Sciatic nerve (tissue), 2 donors: ENCODE measurements around the gene TAF11. TPM values are rescaled to one million over a fixed set of nuclear protein-coding genes. Genes with fewer than 3 reads are reported as not detected.
"Not testable (repeated sequence)": the region's sequence is repeated elsewhere in the genome, so short reads cannot be mapped to it uniquely, and the experiment has no call there.

Source experiments
- ATAC-seq: fragments of 200-7000 bp; cut with Tn5 transposase; one replicate; pipeline ENCODE4 v1.9.1; 2020; ENCODE audit warnings: mild to moderate bottlenecking, moderate library complexity
- DNase-seq: peaks from one replicate; pipeline ENCODE4 v3.0.0-alpha.2; 2020; ENCODE audit warnings: low spot score
- intact Hi-C: fragments of 100-400 bp; cut with DNase I; formaldehyde crosslinking; loops from one replicate; pipeline ENCODE4 v1.14.2; 2022
- total RNA-seq: library from RNA; stranded (reverse); fragmentation: NEBNext Ultra II Directional; extraction: Animal tissue kit (Norgen Biotek cat#: 25700); gene quantifications from one replicate; pipeline ENCODE4 v1.2.1, GENCODE V29; 2021
- donor health status: DM: no; HTN: no; CAD: no.
- donor health status: DM: no; HTN: no; CAD: no.

Gene TAF11
- total RNA-seq, 1 donor from 2014 or later = 18.7 TPM

- DNase-seq (no peak), ATAC-seq (no peak)
- intact Hi-C loops = no loop called here
These were observed 11.4 kb downstream of the TAF11 start for GRCh38 chr6:34876472-34876871.

- DNase-seq (no peak), ATAC-seq (no peak)
- intact Hi-C loops = no loop called here
These were observed 12.3 kb downstream of the TAF11 start for GRCh38 chr6:34875292-34876213.

- DNase-seq (no peak), ATAC-seq (no peak)
- intact Hi-C loops = no loop called here
These were observed 15.5 kb downstream of the TAF11 start for GRCh38 chr6:34872332-34872731.

DNA sequence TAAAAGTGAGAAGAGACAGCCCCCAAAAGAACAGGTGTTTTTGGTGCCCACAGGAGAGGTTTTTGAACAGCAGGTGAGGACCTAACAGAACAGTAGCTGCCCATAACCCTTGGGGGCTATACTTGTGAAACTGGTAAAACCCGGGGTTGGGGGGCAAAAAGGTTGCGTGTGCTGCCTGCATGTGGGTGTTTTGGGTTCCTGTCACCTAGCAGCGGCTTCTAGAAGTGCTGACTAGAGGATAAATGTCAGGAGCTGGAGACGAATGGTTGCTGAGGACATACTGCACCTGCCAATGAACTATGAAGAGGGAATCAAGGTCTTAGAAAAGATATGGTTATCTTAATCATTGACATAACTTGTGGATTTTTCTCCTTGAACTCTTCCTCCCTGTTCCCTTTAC is 16.0 kb downstream of the TAF11 start:
- intact Hi-C loops = no loop called here
- ATAC-seq (no peak), DNase-seq (no peak)

DNA sequence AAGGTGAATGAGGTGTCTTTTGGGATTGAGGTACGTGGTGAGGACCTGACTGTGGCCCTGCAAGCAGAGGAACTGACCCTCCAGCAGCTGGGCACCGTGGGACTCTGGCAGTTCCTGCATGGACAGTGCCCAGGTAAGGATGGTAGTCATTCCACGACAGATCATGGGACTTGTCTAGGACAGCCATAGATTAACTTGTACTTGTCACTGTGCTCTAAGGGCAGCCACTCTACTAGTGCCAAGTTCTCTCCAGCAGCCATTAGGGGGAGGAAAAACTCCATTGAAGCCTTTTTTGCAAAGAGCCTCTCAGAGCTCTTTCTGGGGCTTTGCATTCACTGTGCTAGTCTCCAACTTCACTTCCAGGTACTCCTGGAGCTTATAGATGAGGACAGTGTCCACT is 20.4 kb downstream of the TAF11 start:
- no peak for ATAC-seq
- DNase-seq = no peak
- intact Hi-C loops = no loop called here

- intact Hi-C loops = no loop called here
- ATAC-seq (no peak), DNase-seq (no peak)
These were observed 21.3 kb downstream of the TAF11 start for GRCh38 chr6:34866509-34866908.

DNA sequence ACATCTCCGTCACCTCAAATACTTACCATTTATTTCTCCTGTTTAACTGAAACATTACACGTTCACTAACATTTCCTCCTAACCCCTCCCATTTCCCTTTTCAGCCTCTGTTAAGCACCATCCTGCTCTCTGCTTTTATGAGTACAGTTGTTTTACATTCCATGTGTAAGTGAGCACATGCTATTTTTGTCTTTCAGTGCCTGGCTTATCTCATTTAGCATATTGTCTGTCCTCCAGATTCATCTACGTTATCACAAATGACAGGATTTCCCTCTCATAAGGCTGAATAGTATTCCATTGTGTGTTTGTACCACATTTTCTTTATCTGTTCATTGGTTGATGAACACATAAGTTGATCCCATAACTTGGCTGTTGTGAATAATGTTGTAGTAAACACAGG is 22.7 kb downstream of the TAF11 start:
- intact Hi-C loops = no loop called here
- DNase-seq (no peak), ATAC-seq (no peak)

- intact Hi-C loops = no loop called here
- no peak for ATAC-seq
- DNase-seq = no peak
These were observed 23.8 kb downstream of the TAF11 start for GRCh38 chr6:34864007-34864406.

DNA sequence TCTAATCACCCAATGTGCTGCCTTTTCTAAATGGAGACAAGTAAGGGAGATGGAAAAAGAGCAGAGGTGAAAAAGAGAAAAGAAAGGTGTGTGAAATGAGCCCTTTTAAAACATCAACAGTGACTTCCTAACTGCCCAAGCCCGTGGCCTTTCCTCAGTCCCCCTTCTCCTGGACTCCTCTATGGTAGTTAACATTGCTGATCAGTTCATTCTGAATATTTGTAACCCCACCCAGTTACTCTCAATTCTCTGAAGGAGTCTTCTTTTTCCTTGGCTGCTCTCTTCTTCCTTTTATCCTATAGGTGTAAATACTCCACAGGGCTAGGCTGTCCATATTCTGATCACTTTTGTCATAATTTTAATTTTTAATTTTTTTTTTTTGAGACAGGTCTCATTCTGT is 27.1 kb downstream of the TAF11 start:
- no peak for ATAC-seq
- no peak for DNase-seq
- intact Hi-C loops = no loop called here

- ATAC-seq (no peak), DNase-seq (no peak)
- intact Hi-C loops = no loop called here
These were observed 27.9 kb downstream of the TAF11 start for GRCh38 chr6:34859951-34860350.

GRCh38 chr6:34858681-34859080 is 29.2 kb downstream of the TAF11 start:
- ATAC-seq (no peak), DNase-seq (no peak)
- intact Hi-C loops = no loop called here

DNA sequence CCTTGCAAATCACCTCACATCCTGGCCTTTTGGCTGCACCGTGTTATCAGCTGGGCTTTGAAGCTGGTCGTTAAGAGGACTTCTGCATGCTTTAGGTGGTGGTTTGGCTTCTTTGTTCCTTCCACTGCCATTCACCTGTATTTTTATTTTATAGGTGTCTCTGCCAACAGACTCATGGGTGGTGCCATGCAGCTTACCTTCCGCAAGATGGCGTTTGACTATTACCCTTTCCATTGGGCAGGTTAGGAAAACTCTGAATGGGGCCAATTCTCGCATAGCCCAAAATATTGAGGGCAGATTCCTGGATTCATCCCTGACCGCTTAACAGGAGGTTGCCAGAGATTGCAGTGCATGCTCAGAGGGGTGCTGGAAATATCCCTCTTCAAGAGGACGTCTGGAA is 32.4 kb downstream of the TAF11 start:
- no peak for DNase-seq
- intact Hi-C loops = no loop called here
- no peak for ATAC-seq

DNA sequence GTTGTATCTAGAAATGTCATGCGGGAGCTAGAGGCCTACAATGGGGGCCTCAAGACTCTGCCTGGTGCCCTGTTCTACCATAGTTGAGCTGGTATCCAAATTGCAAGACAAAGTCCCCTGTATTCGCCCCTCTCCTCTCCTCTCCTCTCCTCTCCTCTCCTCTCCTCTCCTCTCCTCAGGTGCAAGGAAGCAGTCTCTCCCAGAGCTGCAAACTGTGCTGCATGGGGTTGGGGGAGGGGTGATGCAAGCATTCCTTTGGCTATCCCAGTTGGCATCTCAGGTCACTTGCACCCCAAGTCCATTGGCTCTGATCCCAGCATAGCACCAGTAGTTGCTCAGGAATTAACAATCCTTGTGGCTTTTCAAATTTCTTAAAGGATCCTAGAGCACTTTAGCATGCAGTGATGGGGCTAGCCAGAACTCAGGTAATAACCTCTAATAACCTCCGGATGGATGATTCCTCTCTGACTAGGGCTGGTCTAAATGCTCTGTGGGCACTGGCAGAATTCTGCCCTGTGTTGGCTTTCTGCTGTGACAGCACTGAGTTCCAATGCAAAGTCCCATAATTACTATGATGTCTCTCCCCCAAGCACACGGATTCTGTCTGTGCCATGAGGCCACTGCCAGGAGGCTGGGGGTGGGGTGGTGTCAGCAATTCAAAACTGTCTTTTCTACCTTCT is 35.3 kb downstream of the TAF11 start:
- no peak for DNase-seq
- intact Hi-C loops = no loop called here
- no peak for ATAC-seq

DNA sequence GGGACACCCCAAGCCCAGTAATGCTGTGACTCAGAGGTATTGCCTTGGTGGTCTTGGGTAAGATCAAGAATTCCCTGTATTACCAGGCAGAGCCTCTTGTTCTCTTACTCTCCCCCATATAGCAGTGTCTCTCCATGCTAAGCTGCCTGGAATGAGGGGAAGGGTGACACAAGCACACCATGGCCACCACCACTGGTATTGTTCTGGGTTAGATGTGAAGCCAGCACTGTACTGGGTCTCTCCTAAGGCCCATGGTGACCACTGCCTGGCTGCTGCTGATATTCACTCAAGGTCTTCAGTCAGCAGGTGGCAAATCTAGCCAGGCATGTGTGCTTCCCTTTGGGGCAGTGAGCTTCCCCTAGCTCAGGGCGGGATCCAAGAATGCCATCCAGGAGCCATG is 36.5 kb downstream of the TAF11 start:
- ATAC-seq (no peak), DNase-seq (no peak)
- intact Hi-C loops = no loop called here

GRCh38 chr6:34849066-34849465 is 38.8 kb downstream of the TAF11 start:
- ATAC-seq, DNase-seq, intact Hi-C loops: not testable (repeated sequence)

DNA sequence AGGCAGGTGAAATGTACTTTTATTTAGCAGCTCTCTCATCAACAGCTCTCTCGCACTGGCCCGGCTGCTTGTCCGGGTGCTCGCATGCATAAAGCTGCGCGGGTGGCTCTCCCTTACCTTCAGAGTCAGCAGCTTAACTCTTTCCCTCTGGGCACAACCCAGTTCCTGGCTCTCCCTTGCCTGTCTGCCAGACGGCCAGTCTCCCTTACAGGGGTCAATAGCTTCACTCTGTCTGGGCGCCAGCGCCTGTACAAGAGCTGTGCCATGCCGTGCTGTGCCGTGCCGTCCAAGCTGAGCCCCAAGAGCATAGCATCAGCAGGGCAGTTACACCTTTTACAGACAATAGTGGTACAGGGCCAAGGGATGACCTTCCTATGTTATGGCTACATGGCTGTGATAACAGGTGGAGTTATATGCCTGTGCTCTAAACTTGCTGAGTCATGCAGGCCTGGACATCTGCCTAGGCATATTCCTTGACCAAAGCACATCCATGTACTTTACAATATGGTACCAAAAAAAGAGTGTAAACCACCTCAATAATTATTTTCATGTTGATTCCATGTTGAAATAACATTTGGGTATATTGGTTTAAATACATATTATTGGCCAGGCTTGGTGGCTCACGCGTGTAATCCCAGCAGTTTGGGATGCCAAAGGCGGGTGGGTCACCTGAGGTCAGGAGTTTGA is 48.0 kb downstream of the TAF11 start:
- ATAC-seq (no peak), DNase-seq (no peak)
- intact Hi-C loops = no loop called here

GRCh38 chr6:34837528-34837927 is 50.3 kb downstream of the TAF11 start:
- no peak for ATAC-seq
- intact Hi-C loops = no loop called here
- DNase-seq = no peak

DNA sequence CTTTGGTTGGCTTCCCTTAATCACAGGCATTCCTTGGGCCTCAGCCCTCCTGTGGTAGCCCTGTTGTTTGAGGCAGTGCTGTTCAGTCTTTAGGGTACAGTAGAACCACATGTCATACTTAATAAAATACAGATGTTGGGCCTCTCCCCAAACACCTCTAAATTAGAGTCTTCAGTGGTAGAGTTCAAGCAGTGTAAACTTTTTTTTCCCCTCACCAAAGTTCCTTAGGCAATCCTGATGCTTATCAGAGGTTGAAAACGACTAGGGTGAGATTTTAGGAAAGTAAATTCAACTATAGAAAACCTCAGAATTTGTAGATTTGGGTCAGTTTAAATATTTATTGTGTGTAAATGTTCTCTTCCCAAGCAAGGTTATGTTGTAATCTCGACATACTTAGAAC is 51.4 kb downstream of the TAF11 start:
- ATAC-seq (peak; percentile 44), DNase-seq (no peak)
- intact Hi-C loops = no loop called here

- no peak for DNase-seq
- ATAC-seq = peak; percentile 53
- intact Hi-C loops = no loop called here
These were observed 51.8 kb downstream of the TAF11 start for GRCh38 chr6:34836008-34836407.
